ENCODE data around the gene DPYSL5.

Gene DPYSL5

GRCh38 chr2:26933431-26934334 is 85.8 kb downstream of the DPYSL5 start:
- DNase-seq = no peak

GRCh38 chr2:26934335-26934724 is 86.4 kb downstream of the DPYSL5 start:
- DNase-seq = no peak

DNA sequence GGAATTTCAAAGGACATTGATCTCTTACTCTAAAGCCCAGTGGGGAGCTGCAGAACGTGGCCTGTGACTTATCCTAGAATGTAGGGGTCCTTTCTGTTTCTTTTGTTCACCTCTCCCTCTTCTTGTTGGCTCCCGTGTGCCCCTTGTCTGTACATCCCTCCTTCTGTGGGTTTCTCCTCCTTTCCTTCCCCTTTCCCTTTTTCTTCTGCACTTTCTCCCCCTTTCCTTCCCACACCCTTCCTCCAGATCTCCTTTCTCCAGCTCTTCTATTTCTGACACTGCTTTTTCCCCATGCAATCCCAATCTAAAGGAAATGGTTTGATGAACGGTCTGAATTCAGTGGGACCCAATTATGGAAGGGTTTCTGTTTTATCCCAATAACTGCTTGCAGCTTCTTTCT is 87.1 kb downstream of the DPYSL5 start:
- DNase-seq = no peak

GRCh38 chr2:26936855-26937254 is 88.9 kb downstream of the DPYSL5 start:
- no peak for DNase-seq

GRCh38 chr2:26938399-26939118 is 90.6 kb downstream of the DPYSL5 start:
- DNase-seq = no peak

DNA sequence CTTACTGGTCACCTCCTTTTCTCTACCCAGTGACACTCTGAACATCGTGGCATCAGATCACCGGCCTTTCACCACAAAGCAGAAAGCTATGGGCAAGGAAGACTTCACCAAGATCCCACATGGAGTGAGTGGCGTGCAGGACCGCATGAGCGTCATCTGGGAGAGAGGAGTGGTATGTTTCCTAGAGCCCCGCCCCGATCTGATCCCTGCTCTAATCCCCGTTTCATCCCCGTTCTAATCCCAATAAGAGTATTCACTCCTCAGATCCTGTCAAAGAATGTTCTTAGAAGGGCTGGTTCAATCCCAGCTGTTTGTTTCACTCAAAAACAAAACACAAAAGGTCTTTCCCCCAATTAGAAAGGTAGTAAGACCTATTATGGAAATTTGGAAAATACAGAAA is 92.1 kb downstream of the DPYSL5 start:
- DNase-seq = no peak

DNA sequence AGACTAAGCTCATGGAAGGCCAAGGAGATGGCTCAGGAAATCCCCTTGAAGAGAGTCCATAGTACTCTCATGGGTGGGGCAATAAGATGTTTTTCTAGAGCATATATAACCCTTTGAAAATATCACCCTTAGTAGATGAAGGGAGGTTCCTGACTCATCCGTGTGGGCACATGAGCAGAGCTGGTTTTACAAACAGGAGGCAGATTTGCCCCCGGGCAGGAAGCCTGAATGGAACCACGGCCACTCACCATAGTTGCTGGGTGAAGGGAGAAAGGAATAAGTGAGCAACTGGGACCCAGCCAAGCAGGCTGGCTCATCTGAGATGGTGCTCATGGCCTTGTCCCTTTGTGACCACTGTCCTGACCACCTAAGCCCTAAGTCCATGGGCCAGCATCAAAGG is 93.6 kb downstream of the DPYSL5 start:
- no peak for DNase-seq

GRCh38 chr2:26942543-26943295 is 94.8 kb downstream of the DPYSL5 start:
- DNase-seq = peak; percentile 50

DNA sequence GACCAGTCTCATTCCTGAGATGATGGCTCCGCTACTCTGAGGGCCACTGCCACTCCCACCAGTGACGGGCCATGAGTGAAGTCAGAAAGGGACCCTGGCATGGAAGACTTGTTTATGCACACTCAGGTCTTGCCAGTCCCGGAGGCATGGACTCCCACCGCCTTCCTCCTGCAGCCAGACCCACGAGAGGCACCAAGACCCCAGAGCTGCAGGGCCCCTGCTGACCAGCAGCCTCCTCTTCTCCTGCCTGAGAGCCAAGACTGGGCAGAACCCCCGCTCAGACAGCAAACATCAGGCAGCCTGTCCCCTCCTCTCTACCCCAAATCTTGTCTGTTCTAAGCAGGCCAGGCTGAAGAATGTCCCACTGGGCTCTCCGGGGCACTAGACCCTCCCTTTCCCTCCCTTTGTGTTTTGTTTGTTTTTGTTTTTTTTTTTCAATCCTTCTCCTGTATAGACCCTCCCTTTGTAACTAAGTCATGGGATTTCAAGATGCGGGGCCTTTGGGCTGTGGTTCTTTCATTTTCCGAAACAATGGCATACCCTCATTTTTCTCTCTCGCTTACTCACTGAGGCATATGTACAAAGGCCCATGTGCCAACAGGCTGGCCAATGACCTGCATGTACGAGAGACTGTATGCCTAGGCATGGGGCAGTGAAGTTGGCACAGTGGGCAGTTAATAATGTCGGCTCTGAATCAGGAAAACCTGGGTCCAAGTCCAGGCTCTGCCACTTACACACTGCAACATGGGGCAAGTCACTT is 98.2 kb downstream of the DPYSL5 start:
- DNase-seq = no peak

- no peak for DNase-seq
Measured at GRCh38 chr2:26946841-26947784, 99.2 kb downstream of the DPYSL5 start.

GRCh38 chr2:26948800-26949199 is 100.9 kb downstream of the DPYSL5 start:
- DNase-seq = no peak

- no peak for DNase-seq
Measured at GRCh38 chr2:26950246-26950645, 102.3 kb downstream of the DPYSL5 start.

DNA sequence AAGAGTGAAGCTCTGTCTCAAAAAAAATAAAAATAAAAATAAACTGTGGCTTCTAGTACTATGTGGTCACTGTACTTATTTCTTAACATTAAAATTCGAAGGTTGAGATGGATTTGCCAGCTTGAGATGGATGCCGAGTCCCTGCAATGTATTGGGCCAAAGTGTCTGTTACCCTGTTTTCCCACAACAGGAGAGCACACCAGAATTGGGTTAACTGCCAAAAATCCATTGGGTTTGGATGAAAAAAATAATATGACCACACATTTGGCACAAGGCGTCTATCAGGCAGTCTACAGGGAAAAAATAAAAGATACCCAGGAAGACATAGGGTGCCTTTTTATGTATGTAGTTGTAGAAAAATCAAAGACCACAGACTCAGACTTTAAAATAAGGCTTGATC is 103.3 kb downstream of the DPYSL5 start:
- no peak for DNase-seq

GRCh38 chr2:26952374-26952773 is 104.4 kb downstream of the DPYSL5 start:
- DNase-seq = no peak

DNA sequence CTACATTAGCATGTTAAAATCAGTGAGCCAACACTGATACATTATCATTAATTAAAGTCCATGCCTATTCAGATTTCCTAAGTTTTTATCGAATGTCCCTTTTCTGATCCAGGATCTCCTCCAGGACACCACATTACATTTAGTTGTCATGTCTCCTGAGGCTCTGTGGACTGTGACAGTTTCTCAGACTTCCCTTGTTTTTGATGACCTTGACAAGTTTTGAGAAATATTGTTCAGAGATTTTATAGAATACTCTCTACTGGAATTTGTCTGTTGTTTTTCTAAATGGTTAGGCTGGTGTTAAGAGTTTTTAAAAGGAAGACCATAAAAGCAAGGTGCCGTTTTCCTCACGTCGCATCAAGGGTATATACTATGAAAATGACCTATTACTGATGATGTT is 106.2 kb downstream of the DPYSL5 start:
- no peak for DNase-seq

DNA sequence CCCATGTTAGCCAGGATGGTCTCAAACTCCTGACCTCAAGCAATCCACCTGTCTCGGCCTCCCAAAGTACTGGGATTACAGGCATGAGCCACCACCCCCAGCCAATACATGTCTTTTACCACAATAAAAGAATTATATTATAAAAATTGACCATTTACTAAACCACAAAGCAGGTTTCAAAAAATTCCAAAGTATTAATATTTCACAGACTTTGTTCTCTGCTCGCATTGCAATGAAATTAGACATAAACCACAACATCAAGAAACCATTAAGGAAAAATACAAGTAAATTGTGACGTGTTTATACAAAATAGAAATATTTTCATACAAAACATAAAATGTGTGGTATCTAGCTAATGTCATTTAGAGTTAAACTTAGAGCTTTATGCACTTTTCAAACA is 109.1 kb downstream of the DPYSL5 start:
- no peak for DNase-seq

GRCh38 chr2:26957534-26957933 is 109.6 kb downstream of the DPYSL5 start:
- no peak for DNase-seq

GRCh38 chr2:26959331-26959730 is 111.4 kb downstream of the DPYSL5 start:
- DNase-seq = no peak

DNA sequence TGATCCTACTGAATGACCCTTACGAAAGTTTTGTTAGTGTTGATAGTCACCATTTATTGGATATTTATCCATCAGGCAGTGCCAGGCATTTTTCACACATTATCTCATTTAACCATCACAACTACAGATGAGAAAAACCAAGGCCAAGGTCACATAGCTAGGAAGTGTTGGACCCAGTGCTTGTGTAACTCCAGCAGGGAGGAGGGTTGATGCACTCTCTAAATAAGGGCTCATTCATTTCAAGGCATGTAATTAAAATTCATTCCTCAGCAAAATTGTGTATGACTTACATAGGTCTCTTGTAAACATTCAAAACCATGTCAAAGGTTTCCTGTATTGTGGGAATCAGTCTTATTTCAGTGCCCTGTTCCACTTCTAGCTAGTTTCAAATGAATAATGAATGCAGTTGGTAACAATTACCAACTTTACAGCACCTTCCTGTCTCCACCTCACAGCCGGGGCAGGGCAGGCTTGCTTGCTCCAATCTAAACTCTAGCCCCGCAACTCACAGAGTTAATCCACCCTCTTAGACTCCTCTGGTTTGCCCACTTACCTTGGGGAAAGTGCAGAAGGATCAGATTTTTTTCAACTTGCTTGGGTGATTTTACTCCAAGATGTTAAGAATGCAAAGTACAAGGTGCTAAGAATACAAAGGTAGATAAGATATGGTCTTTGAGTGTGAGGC is 116.7 kb downstream of the DPYSL5 start:
- no peak for DNase-seq

- DNase-seq = no peak
Measured at GRCh38 chr2:26968001-26968400, 120.1 kb downstream of the DPYSL5 start.

Measured in CD4-positive, alpha-beta T cell treated with Interleukin-21 for 1 hour (primary cell).